Stimulated activated CD8-positive, alpha-beta memory T cell treated with anti-CD3 and anti-CD28 coated beads, Interleukin-15, amount 100 ng/mL, for 24 hours (primary cell): Measurements from ENCODE around the gene RYR1.
"Not testable (repeated sequence)": the region's sequence is repeated elsewhere in the genome, so short reads cannot be mapped to it uniquely, and the experiment has no call there.

Experiments
- DNase-seq: peaks from one replicate; pipeline ENCODE4 v3.0.0-alpha.2; 2020; ENCODE audit warnings: low read depth

RYR1 gene

DNA sequence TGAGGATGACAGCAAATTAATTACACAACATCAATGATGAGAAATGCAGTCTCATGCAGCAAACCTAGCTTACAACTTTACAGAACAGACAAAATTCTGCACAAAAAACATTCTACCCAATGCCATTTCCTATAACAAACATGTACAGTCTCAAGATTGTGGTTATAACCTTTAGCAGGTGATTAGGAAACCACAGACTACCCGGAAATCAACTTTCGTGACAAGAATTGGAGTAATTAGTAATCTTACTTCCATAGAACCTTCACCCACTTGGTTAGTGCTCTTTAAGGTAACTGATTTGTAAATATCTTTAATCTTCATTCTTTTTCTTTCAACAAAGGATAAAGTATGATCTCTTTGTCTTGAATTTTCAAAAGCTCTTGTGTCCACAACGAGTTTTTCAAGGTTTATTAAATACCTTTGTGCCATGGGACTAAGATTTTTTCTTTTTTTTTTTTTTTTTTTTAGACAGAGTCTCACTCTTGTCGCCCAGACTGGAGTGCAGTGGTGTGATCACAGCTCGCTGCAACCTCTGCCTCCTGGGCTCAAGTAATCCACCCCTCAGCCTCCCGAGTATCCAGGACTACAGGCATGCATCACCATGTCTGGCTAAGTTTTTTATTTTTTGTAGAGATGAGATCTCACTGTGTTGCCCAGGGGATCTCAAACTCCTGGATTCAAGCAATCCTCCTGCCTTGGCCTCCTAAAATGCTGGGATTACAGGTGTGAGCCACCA is 105.5 kb downstream of the RYR1 start:
- no peak for DNase-seq

DNA sequence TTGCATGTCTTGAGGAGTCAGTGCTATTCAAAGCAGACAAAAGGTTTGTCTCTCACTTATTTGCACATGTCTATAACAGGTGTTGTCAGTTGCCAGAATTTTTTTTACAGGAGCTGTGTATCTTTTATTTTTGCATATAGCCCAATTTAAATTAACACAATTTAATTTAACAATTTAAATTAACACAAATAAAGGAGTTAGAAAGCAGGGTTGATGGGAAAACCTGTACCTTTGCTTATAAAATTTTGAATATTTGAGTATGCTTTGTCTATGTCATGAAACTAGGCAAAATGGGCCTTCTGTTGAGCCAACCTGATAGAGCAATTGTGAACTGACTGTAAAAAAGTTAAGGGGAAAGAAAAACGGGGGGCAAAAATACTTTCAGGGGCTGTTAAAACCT is 106.3 kb downstream of the RYR1 start:
- DNase-seq: no peak

DNA sequence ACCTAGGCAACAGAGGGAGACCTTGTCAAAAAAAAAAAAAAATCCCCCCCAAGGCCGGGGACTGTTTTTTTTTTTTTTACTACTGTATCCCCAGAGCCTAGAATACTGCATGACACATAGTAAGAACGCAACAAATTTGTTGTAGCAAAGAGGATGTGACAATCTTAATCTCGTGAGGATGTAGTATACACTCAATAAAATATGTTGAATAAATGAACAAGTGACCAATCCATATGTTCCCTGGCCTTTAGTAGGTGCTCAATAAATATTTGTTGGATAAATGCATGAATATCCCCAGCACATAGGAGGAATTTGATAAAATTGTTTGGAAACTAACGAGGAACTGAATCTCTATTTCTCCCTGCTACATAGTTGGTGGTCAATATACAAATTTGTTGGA is 108.5 kb downstream of the RYR1 start:
- no peak for DNase-seq

DNA sequence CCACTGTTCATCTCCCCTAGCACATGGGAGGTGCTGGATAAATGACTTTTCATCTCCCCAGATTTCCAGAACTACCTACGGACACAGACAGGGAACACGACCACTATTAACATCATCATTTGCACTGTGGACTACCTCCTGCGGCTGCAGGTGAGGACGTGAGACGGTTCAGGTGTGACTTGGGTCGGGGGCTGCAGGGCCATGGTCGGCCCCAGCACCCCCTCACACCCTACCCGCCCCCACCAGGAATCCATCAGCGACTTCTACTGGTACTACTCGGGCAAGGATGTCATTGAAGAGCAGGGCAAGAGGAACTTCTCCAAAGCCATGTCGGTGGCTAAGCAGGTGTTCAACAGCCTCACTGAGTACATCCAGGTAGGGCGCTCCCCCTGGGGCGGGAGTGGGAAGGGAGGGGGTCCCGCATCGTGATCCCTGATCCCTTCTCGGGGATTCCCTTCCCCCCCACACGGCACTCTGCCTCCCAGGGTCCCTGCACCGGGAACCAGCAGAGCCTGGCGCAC is 109.9 kb downstream of the RYR1 start:
- no peak for DNase-seq

DNA sequence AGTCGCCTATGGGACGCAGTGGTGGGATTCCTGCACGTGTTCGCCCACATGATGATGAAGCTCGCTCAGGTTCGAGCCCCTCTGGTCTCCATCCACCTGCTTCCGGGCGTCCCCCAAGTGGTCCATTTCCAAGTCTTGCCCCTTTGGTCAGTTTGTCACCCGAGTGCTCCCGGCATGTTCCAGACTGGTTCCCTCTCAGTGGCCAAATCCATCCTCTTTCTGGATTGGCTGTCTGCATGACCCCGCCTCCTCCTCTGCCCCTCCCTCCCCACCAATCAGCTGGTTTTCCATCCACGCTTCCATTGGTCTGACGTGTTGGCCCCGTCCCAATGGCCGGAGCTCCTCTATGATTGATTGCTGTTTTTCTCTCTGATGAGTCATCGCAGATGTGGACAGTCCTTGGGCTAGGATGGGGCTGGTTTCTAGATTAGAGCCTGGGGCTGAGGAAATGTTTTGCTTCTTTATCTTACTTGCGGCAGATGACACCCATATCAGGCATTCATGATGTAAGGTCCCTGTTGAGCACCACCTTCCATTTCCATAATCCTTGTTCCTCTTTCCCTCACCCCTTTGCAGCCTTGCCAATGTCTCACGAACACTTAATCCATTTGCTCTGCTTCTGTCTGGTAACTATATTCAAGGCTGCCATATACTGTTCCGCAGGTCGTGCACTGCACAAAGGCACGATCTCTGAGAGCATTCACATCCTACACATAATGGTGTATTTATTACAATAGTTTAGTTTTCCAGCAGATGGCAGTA is 110.5 kb downstream of the RYR1 start:
- no peak for DNase-seq

DNA sequence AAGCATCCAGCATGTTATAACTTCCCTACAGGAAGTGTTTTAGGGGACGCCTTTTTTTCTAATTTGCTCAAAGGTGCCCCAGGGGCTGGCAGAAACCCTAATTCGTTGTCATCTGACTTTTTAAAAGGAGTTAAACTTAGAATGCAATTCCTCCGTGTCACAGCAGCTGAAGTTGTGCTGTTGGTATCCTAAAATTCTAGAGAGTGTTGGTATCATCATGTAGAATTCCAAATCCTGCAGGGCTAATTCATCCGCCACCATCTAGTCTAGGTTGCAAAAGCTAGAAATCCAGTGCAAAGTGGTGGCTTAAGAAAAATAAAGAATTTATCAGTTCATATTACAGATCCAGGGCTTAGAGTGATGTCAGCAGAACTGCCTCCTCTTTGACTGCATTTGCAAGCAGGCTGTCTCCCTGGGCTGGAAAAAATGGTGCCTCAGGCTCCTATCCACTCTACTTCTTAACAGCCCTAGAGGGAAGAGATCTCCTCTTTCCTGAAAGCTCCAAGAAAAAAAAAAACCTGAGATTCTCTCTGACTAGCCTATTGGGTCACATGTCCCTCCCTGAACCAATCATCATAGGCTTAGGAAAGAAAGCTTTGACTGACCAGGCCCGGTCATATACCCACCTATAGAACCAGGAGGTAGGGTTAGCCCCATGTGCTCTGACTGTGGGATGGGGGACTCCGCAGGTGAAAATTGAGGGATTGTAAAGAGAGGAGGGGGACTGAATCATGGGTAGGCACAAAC is 111.3 kb downstream of the RYR1 start:
- DNase-seq: no peak

DNA sequence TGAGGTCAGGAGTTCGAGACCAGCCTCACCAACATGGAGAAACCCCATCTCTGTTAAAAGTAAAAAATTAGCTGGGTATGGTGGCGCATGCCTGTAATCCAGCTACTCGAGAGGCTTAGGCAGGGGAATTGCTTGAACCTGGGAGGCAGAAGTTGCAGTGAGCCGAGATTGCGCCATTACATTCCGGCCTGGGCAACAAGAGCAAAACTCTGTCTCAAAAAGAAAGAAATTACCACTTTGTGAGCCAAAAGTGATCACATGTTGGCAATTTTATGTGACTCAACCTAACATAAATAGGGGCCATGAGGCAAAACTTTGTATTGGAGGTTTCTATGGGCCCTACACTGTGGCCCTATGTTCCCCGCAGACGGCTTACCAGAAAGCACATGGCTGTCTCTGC is 112.1 kb downstream of the RYR1 start:
- DNase-seq: no peak

DNA sequence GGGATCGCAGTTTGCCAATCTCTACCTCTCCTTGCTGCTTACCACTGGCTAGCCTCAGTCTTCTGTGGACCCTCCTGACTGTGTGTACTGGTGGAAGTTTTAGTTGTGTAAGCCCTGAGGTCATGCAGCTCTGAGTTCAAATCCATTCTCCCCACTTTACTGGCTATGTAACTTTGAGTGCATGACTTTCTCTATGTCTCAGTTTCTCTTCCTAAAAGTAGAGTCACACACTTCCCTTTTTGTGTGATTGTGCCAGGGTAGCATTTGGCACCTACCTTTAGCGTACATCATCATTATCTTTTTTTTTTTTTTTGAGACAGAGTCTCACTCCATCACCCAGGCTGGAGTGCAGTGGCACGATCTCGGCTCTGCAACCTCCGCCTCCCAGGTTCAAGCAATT is 113.9 kb downstream of the RYR1 start:
- no peak for DNase-seq

DNA sequence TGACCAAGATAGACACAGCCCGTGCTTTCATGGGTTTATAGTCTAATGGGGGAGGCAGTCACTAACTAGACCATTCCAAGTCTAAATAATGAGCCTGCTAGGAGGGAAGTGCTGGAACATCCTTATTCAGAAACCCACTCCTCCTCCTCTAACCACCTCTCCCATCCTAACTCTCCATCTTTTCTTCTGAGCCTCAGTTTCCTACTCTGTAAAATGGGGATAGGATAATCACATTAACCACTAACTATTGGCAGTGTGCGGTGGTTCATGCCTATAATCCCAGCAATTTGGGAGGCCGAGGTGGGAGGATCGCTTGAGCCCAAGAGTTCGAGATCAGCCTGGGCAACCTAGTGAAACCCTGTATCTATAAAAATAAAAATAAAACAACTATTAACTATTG is 115.6 kb downstream of the RYR1 start:
- DNase-seq: no peak

DNA sequence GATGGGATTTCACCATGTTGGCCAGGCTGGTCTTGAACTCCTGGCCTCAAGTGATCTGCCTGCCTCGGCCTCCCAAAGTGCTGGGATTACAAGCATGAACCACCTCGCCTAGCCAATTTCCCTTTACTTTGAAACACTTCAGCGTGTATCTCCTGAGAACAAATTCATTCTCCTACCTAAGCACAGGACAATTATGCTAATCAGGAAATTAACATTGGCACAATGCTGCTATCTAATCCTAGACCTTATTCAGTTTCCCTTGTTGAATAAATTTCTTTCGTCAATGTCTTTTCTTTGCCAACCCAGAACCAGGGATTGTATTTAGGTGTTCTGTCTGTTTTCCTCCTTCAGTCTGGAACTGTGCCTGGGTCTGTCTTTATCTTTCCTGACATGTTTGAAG is 116.5 kb downstream of the RYR1 start:
- no peak for DNase-seq

DNA sequence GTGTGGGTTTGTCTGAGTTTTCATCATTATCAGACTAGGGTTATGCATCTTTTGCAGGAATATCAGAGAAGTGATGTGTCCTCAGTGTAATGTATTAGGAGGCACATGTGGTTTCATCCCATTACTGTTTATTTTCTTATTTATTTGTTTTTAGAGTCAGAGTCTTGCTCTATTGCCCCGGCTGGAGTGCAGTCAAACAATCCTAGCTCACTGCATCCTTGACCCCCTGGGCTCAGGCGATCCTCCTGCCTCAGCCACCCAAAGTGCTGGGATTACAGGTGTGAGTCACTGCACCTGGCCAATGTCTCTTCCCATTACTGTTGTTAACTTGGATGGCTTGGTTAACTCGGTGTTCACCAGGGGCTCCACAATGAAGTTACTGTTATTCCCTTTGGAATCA is 116.9 kb downstream of the RYR1 start:
- no peak for DNase-seq

DNA sequence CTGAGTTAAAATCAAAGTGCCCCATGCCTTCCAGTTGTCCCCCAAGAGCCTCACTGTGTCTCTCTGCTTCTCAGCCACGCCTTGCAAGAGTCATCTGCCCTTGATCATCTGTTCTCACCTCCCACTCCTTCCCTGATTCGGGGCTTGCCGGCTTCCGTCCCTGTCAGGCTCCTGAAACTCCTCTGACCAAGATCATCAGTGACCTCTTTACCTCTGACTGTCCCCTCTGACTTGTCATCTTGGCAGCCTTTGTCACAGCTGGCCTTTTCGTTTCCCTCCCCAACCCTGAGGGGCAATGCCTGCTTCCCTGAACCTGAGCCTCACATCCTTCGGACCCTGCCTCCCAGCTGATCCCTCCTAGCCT is 117.9 kb downstream of the RYR1 start:
- DNase-seq: no peak

DNA sequence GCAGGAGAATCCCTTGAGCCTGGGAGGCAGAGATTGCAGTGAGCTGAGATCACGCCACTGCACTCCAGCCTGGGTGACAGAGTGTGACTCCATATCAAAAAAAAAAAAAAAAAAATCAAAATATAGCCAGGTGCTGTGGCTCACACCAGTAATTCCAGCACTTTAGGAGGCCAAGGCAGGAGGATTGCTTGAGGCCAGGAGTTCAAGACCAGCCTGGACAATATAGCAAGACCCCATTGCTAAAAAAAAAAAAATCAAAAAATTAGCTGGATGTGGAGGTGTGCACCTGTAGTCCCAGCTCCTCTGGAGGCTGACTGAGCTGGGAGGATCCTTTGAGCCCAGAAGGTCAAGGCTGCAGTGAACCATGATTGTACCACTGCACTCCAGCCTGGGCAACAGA is 119.7 kb downstream of the RYR1 start:
- not testable (repeated sequence) for DNase-seq

DNA sequence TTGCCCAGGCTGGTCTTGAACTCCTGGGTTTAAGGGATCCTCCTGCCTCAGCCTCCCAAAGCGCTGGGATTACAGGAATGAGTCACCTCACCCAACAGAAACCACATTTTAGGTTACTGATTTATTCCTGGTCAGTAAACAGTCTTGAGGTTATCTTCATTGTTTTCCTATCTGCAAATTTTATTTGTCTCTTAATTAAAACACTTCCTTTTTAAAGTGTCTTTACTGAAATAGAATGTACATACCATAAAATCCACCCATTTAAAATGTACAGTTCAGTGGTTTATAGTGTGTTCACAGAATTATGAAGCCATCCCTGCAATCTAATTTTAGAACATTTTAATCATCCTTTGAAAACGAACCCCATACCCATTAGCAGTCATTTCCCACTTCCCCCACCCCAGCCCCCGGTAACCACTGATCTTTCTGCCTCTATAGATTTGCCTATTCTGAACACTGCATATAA is 121.2 kb downstream of the RYR1 start:
- no peak for DNase-seq

DNA sequence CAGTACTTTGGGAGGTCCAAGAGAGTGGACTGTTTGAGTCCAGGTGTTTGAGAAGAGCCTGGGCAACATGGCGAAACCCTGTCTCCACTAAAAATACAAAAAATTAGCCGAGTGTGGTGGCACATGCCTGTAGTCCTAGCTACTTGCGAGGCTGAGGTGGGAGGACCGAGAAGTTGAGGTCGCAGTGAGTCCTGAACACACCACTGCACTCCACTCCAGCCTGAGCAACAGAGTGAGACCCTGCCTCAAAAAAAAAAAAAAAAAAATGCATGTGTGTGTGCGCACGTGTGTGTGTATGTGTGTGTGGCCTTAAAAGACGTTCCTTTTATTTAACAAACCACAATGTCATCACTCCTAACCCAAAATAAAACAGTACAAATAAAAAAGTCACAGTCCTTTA is 121.7 kb downstream of the RYR1 start:
- no peak for DNase-seq

DNA sequence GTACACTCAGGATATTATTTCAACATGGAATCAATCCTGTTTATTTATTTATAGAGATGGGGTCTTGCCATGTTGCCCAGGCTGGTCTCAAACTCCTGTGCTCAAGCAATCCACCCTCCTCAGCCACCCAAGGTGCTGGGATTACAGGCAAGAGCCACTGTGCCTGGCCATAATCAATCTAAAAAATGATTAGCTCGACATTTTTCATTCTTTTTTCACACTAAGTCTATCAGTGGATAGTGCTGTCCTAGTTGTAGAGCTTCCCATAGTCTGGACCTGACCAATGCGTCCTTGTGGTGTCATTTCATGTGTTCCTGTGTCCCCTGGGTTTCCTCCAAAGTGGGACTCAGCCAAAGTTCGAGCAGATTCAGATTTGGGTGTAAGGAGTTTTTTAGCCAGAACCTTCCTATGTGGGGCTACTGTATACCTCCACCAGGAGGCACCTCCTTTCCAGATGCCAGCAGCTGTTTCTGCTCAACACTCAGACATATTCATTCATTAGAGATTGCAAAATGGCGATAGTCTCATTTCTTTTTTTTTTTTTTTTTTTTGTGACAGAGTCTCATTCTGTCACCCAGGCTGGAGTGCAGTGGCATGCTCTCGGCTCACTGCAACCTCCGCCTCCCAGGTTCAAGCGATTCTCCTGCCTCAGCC is 123.2 kb downstream of the RYR1 start:
- no peak for DNase-seq

DNA sequence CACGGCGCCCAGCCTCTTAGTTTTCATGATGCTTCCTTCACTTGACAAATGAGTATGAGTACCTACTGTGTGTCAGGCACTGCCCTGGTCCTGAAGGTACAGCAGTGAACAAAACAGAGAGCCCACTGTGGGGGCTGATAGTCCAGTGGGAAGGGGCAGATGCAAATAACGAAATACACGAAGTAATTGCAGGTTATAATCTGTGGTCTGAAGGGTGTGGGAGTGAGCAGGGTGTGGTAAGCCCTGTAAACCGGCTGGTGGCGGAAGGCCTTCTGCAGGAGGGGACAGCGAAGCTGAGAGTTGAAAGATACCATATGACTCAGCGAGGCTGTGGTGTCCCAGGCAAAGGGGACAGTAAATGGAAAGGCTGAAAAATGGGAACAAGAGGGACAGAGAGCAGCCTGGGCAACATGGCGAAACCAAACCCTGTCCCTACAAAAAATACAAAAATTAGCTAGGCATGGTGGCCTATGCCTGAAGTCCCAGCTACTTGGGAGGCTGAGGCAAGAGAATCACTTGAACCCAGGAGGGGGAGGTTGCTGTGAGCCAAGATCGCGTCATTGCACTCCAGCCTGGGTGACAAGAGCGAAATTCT is 123.8 kb downstream of the RYR1 start:
- no peak for DNase-seq

DNA sequence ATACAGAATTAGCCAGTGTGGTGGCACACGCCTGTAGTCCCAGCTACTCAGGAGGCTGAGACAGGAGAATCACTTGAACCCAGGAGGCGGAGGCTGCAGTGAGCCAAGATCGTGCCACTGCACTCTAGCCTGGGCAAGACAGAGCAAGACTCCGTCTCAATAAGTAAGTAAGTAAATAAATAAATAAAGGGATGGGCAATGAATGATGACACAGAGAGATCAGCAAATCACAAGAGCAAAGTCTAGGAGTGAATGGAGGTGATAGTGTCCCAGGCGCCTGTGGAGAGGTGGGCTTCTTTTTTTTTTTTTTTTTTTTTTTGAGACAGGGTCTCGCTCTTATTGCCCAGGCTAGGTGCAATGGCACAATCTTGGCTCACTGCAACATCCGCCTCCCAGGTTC is 125.4 kb downstream of the RYR1 start:
- not testable (repeated sequence) for DNase-seq

DNA sequence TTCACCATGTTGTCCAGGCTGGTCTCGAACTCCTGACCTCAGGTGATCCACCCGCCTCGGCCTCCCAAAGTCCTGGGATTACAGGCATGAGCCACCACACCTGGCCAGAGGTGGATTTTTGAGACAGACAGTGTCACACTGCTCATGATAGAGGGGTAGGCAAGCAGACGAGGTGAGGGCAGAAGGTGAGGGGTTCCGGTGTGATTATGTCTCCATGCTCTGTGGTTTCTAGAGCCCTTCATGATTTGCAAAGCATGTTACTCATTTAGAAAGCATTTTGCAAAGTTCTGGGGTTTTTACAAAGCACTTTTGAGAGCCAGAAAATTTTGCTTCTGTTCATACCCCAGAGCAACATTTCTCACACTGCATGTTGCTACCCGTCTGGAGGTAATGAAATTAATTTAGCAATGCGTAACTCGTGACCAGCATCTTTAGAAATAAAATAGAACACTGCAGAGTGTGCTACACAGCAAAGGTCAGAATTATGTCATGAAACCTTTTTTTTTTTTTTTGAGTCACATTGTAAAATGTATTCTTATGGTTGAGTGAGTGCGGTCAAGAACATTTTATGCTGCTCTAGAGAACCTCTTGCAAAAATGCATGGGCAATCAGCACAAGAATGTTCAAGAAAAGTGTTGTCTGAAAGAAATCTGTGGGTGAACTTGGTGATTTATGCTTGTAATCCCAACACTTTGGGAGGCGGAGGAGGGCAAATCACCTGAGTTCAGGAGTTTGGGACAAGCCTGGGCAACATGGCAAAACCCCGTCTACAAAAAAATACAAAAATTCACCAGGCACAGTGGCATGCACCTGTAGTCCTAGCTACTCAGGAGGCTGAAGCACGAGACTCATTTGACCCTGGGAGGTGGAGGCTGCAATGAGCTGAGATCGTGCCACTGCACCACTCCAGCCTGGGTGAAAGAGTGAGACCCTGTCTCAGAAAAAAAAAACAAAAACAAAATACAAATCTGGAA is 126.2 kb downstream of the RYR1 start:
- DNase-seq: no peak

DNA sequence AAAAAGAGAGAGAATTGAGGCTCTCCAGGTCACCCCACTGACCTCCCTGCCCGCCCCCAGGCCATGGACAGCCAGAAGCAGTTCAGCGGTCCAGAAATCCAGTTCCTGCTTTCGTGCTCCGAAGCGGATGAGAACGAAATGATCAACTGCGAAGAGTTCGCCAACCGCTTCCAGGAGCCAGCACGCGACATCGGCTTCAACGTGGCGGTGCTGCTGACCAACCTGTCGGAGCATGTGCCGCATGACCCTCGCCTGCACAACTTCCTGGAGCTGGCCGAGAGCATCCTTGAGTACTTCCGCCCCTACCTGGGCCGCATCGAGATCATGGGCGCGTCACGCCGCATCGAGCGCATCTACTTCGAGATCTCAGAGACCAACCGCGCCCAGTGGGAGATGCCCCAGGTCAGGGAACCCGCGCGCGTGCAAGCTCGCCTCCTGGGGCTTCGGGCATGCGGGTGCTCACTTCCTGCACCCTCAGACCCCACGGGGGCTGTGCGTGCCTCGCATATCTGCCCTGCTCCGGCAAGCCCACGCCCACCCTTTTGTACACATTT is 127.6 kb downstream of the RYR1 start:
- DNase-seq: no peak
